Measurements from ENCODE around the gene WASF3.

- TF ChIP-seq CTCF (IDR thresholded peaks at IDR 0.05) (no peak), POLR2A (IDR thresholded peaks at IDR 0.05) (no peak)
Measured at GRCh38 chr13:26678330-26678729, 120.8 kb downstream of the WASF3 start.

All from esophagus squamous epithelium (tissue), 4 donors.